WTC11 (cell line): ENCODE measurements around the gene YBEY. TPM values are rescaled to one million over a fixed set of nuclear protein-coding genes. Genes with fewer than 3 reads are reported as not detected.

ENCODE experiments used
- ATAC-seq: fragments of 200-7000 bp; cut with Tn5 transposase; 2 replicates; pipeline ENCODE4 v1.10.0; 2021; ENCODE audit warnings: mild to moderate bottlenecking, moderate library complexity
- CTCF ChIA-PET: fragments of 300-600 bp; sonication (Branson Sonifier 250); formaldehyde crosslinking; loops from one replicate; lab custom pipeline; 2021; ENCODE audit warnings: antibody characterized with exemption; lab: Charles Lee
- POLR2A ChIA-PET: fragments of 350-600 bp; sonication (Branson Sonifier 250); formaldehyde crosslinking; loops from one replicate; lab custom pipeline; 2021; ENCODE audit warnings: antibody characterized with exemption; lab: Charles Lee
- DNase-seq: peaks from one replicate; pipeline ENCODE4 v3.0.0; 2021; ENCODE audit warnings: low spot score
- H3K27ac Mint-ChIP-seq: 2 replicates; pipeline ENCODE4 v1.8.0; 2021; ENCODE audit warnings: mixed read lengths
- H3K27me3 Mint-ChIP-seq: 2 replicates; pipeline ENCODE4 v1.8.0; 2021; ENCODE audit warnings: low read depth, mild to moderate bottlenecking, moderate library complexity, mixed read lengths
- H3K36me3 Mint-ChIP-seq: 2 replicates; pipeline ENCODE4 v1.8.0; 2021; ENCODE audit warnings: mixed read lengths
- H3K4me1 Mint-ChIP-seq: 2 replicates; pipeline ENCODE4 v1.8.0; 2022; ENCODE audit warnings: mixed read lengths
- H3K4me3 Mint-ChIP-seq: 2 replicates; pipeline ENCODE4 v1.8.0; 2021; ENCODE audit warnings: mild to moderate bottlenecking, moderate library complexity, mixed read lengths
- H3K9me3 Mint-ChIP-seq: 2 replicates; pipeline ENCODE4 v1.8.0; 2021; ENCODE audit warnings: mixed read lengths
- ARID4B ChIP-seq: sonication (generic); formaldehyde crosslinking; IDR thresholded peaks from 2 replicates; pipeline ENCODE4 v1.8.0; 2023; ENCODE audit warnings: missing genetic modification reagents, mild to moderate bottlenecking, borderline replicate concordance
- CDX4 ChIP-seq: fragments of 250-450 bp; sonication (Bioruptor Pico); IDR thresholded peaks from 2 replicates; pipeline ENCODE4 v1.9.0; 2021; ENCODE audit warnings: moderate library complexity, mild to moderate bottlenecking, inconsistent platforms, borderline replicate concordance
- CREM ChIP-seq: sonication (generic); formaldehyde crosslinking; IDR thresholded peaks from 2 replicates; pipeline ENCODE4 v1.8.1; 2022; ENCODE audit warnings: mild to moderate bottlenecking, missing genetic modification reagents, moderate library complexity
- E2F4 ChIP-seq: sonication (generic); formaldehyde crosslinking; IDR thresholded peaks from 2 replicates; pipeline ENCODE4 v1.8.1; 2022; ENCODE audit warnings: low read depth, mild to moderate bottlenecking, moderate library complexity, missing genetic modification reagents, borderline replicate concordance
- FOXK1 ChIP-seq: sonication (generic); formaldehyde crosslinking; IDR thresholded peaks from 2 replicates; pipeline ENCODE4 v1.8.0; 2022; ENCODE audit warnings: mild to moderate bottlenecking, moderate library complexity, missing genetic modification reagents
- GRHL2 ChIP-seq: fragments of 250-450 bp; sonication (Bioruptor Pico); IDR thresholded peaks from 2 replicates; pipeline ENCODE4 v1.8.0; 2022; ENCODE audit warnings: mild to moderate bottlenecking, moderate library complexity; ENCODE audit not compliant: insufficient replicate concordance, severe bottlenecking
- GTF2I ChIP-seq: fragments of 250-450 bp; sonication (Bioruptor Pico); conservative IDR thresholded peaks from 2 replicates; pipeline ENCODE4 v1.4.0; 2021; ENCODE audit warnings: mild to moderate bottlenecking
- JAZF1 ChIP-seq: fragments of 250-450 bp; sonication (Bioruptor Pico); IDR thresholded peaks from 2 replicates; pipeline ENCODE4 v1.9.0; 2021; ENCODE audit warnings: moderate library complexity, mild to moderate bottlenecking, inconsistent platforms
- MXD4 ChIP-seq: fragments of 250-450 bp; sonication (Bioruptor Pico); IDR thresholded peaks from 2 replicates; pipeline ENCODE4 v1.8.0; 2021; ENCODE audit warnings: mild to moderate bottlenecking, moderate library complexity, borderline replicate concordance
- OVOL2 ChIP-seq: fragments of 250-450 bp; sonication (Bioruptor Pico); IDR thresholded peaks from 2 replicates; pipeline ENCODE4 v1.9.0; 2021; ENCODE audit warnings: mild to moderate bottlenecking, borderline replicate concordance
- PRDM15 ChIP-seq: sonication (generic); formaldehyde crosslinking; IDR thresholded peaks from 2 replicates; pipeline ENCODE4 v1.8.0; 2022; ENCODE audit warnings: missing genetic modification reagents
- SOX15 ChIP-seq: fragments of 250-450 bp; sonication (Bioruptor Pico); IDR thresholded peaks from 2 replicates; pipeline ENCODE4 v1.9.0; 2021; ENCODE audit warnings: mild to moderate bottlenecking
- USF1 ChIP-seq: sonication (generic); formaldehyde crosslinking; IDR thresholded peaks from 2 replicates; pipeline ENCODE4 v1.8.0; 2022; ENCODE audit warnings: mild to moderate bottlenecking, missing genetic modification reagents
- ZMAT4 ChIP-seq: fragments of 250-450 bp; sonication (Bioruptor Pico); IDR thresholded peaks from 2 replicates; pipeline ENCODE4 v1.9.0; 2021; ENCODE audit warnings: mild to moderate bottlenecking
- ZNF232 ChIP-seq: sonication (generic); formaldehyde crosslinking; IDR thresholded peaks from 2 replicates; pipeline ENCODE4 v1.8.0; 2022; ENCODE audit warnings: mild to moderate bottlenecking, missing genetic modification reagents
- ZNF423 ChIP-seq: fragments of 250-450 bp; sonication (Bioruptor Pico); IDR thresholded peaks from 2 replicates; pipeline ENCODE4 v2.1.2; 2022; ENCODE audit warnings: mild to moderate bottlenecking, moderate library complexity
- ZSCAN18 ChIP-seq: fragments of 250-450 bp; sonication (Bioruptor Pico); IDR thresholded peaks from 2 replicates; pipeline ENCODE4 v2.1.2; 2022; ENCODE audit warnings: mild to moderate bottlenecking, moderate library complexity
- total RNA-seq: library from RNA; stranded (reverse); gene quantifications from 3 replicates; pipeline ENCODE4 v1.2.3, GENCODE V29; 2021
- TF ChIP-seq, protein P1 (sequence below): sonication (generic); formaldehyde crosslinking; IDR thresholded peaks from 2 replicates; pipeline ENCODE4 v1.8.1; 2023; ENCODE audit warnings: mild to moderate bottlenecking, missing genetic modification reagents, moderate library complexity
- TF ChIP-seq, protein P2 (sequence below): sonication (generic); formaldehyde crosslinking; IDR thresholded peaks from 2 replicates; pipeline ENCODE4 v1.8.1; 2022; ENCODE audit warnings: low read depth, missing genetic modification reagents, borderline replicate concordance

Gene YBEY
- total RNA-seq, 1 experiment from 2014 or later = 27.4 TPM

DNA sequence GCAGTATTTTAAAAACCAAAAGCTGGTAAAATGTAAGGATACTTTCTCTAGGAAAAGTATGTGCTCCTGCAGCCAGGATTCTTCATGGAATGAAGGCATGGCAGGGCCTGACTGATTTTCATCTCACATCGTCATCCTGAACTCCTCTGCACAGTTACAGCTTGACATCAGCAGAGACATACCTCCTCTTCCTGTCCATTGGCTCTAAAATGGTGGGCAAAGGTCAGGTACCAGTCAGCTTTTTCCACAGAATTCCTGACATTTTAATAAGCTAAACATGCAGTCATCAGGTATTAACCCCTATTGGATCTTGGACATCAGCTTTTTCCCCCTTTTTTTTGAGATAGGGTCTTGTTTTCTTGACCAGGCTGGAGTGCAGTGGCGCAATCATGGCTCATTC, 43.7 kb downstream of the YBEY start:
- POLR2A ChIA-PET = no interaction called here
- CTCF ChIA-PET = no interaction called here

More for the DNA sequence above, 43.7 kb downstream of the YBEY start:
- H3K27ac Mint-ChIP-seq = no peak overlapping the region
- no peak for ATAC-seq
- no peaks in the 10 kb centered on the region for H3K9me3 Mint-ChIP-seq
- TF ChIP-seq MXD4 (CRISPR knock-in tag) = no peak
- no peak for TF ChIP-seq SOX15 (CRISPR knock-in tag)
- no peak for TF ChIP-seq ZNF232
- TF ChIP-seq ZNF423 (CRISPR knock-in tag) = no peak
- TF ChIP-seq CREM (CRISPR knock-in tag) = no peak
- TF ChIP-seq E2F4 (CRISPR knock-in tag) = no peak
- TF ChIP-seq JAZF1 = no peak
- TF ChIP-seq CDX4 (CRISPR knock-in tag) = no peak
- TF ChIP-seq OVOL2 (CRISPR knock-in tag) = no peak
- no peak for TF ChIP-seq GTF2I (CRISPR knock-in tag)
- TF ChIP-seq ARID4B (CRISPR knock-in tag) = no peak
- no peak for TF ChIP-seq ZSCAN18
- TF ChIP-seq USF1 (CRISPR knock-in tag) = no peak
- TF ChIP-seq GRHL2 (CRISPR knock-in tag) = no peak
- no peak for TF ChIP-seq PRDM15 (CRISPR knock-in tag)
- TF ChIP-seq, protein P1, sequence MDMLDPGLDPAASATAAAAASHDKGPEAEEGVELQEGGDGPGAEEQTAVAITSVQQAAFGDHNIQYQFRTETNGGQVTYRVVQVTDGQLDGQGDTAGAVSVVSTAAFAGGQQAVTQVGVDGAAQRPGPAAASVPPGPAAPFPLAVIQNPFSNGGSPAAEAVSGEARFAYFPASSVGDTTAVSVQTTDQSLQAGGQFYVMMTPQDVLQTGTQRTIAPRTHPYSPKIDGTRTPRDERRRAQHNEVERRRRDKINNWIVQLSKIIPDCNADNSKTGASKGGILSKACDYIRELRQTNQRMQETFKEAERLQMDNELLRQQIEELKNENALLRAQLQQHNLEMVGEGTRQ (CRISPR knock-in tag) = no peak
- TF ChIP-seq, protein P2, sequence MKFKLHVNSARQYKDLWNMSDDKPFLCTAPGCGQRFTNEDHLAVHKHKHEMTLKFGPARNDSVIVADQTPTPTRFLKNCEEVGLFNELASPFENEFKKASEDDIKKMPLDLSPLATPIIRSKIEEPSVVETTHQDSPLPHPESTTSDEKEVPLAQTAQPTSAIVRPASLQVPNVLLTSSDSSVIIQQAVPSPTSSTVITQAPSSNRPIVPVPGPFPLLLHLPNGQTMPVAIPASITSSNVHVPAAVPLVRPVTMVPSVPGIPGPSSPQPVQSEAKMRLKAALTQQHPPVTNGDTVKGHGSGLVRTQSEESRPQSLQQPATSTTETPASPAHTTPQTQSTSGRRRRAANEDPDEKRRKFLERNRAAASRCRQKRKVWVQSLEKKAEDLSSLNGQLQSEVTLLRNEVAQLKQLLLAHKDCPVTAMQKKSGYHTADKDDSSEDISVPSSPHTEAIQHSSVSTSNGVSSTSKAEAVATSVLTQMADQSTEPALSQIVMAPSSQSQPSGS (CRISPR knock-in tag) = no peak
- TF ChIP-seq ZMAT4 (CRISPR knock-in tag) = no peak
- TF ChIP-seq FOXK1 (CRISPR knock-in tag) = no peak
- no peak for DNase-seq
- H3K4me3 Mint-ChIP-seq = no peak overlapping the region
- peaks cover 12% of the 10 kb centered on the region for H3K4me1 Mint-ChIP-seq
- no peaks in the 10 kb centered on the region for H3K27me3 Mint-ChIP-seq
- peaks cover 48% of the 10 kb centered on the region for H3K36me3 Mint-ChIP-seq
